ENCODE measurements around the gene SAFB.

SAFB gene

GRCh38 chr19:5623397-5624017 lies 624 bp downstream of the SAFB start:
- DNase-seq (ENCODE audit: insufficient read length, low spot score) (no peak), FAIRE-seq (no peak)
- no peak for TF ChIP-seq TAF1 (IDR thresholded peaks at IDR 0.05; ENCODE audit: low read depth, low read length)
- TF ChIP-seq POU2F2 (IDR thresholded peaks at IDR 0.05; ENCODE audit: low read depth, low read length): no peak
- no peak for TF ChIP-seq POLR2AphosphoS5 (IDR thresholded peaks at IDR 0.05; ENCODE audit: low read depth, low read length)
- TF ChIP-seq SPI1 (IDR thresholded peaks at IDR 0.05; ENCODE audit: low read depth, low read length): no peak
- no peak for TF ChIP-seq POLR2A (IDR thresholded peaks at IDR 0.05; ENCODE audit: low read depth, low read length)
- TF ChIP-seq PAX5 (IDR thresholded peaks at IDR 0.05; ENCODE audit: insufficient read depth, low read length, severe bottlenecking): no peak

- TF ChIP-seq PAX5 (IDR thresholded peaks at IDR 0.05; ENCODE audit: insufficient read depth, low read length, severe bottlenecking) (no peak), POLR2AphosphoS5 (IDR thresholded peaks at IDR 0.05; ENCODE audit: low read depth, low read length) (no peak), SPI1 (IDR thresholded peaks at IDR 0.05; ENCODE audit: low read depth, low read length) (no peak), POU2F2 (IDR thresholded peaks at IDR 0.05; ENCODE audit: low read depth, low read length) (no peak), TAF1 (IDR thresholded peaks at IDR 0.05; ENCODE audit: low read depth, low read length) (no peak), POLR2A (IDR thresholded peaks at IDR 0.05; ENCODE audit: low read depth, low read length) (no peak)
- FAIRE-seq: no peak
- no peak for DNase-seq (ENCODE audit: insufficient read length, low spot score)
Measured at GRCh38 chr19:5624018-5624663, 1.3 kb downstream of the SAFB start.

GRCh38 chr19:5624741-5625278 lies 1.9 kb downstream of the SAFB start:
- FAIRE-seq: no peak
- DNase-seq (ENCODE audit: insufficient read length, low spot score): no peak
- TF ChIP-seq POU2F2 (IDR thresholded peaks at IDR 0.05; ENCODE audit: low read depth, low read length) (no peak), POLR2AphosphoS5 (IDR thresholded peaks at IDR 0.05; ENCODE audit: low read depth, low read length) (no peak), TAF1 (IDR thresholded peaks at IDR 0.05; ENCODE audit: low read depth, low read length) (no peak), SPI1 (IDR thresholded peaks at IDR 0.05; ENCODE audit: low read depth, low read length) (no peak), POLR2A (IDR thresholded peaks at IDR 0.05; ENCODE audit: low read depth, low read length) (no peak), PAX5 (IDR thresholded peaks at IDR 0.05; ENCODE audit: insufficient read depth, low read length, severe bottlenecking) (no peak)

GRCh38 chr19:5625641-5626040 lies 2.8 kb downstream of the SAFB start:
- FAIRE-seq (no peak), DNase-seq (ENCODE audit: insufficient read length, low spot score) (no peak)
- TF ChIP-seq POLR2AphosphoS5 (IDR thresholded peaks at IDR 0.05; ENCODE audit: low read depth, low read length) (no peak; the same call in 1 of the 2 replicates), POU2F2 (IDR thresholded peaks at IDR 0.05; ENCODE audit: low read depth, low read length) (no peak), SPI1 (IDR thresholded peaks at IDR 0.05; ENCODE audit: low read depth, low read length) (no peak)

- DNase-seq (ENCODE audit: insufficient read length, low spot score) (peak; percentile 35), FAIRE-seq (peak; percentile 93)
- TF ChIP-seq POLR2AphosphoS5 (IDR thresholded peaks at IDR 0.05; ENCODE audit: low read depth, low read length): no peak; the same call in 1 of the 2 replicates
- TF ChIP-seq SPI1 (IDR thresholded peaks at IDR 0.05; ENCODE audit: low read depth, low read length): peak; percentile 60
Measured at GRCh38 chr19:5627395-5627904, 4.6 kb downstream of the SAFB start.

- no peak for TF ChIP-seq SPI1 (IDR thresholded peaks at IDR 0.05; ENCODE audit: low read depth, low read length)
- no peak for TF ChIP-seq TAF1 (IDR thresholded peaks at IDR 0.05; ENCODE audit: low read depth, low read length)
- no peak for TF ChIP-seq PAX5 (IDR thresholded peaks at IDR 0.05; ENCODE audit: insufficient read depth, low read length, severe bottlenecking)
- TF ChIP-seq POU2F2 (IDR thresholded peaks at IDR 0.05; ENCODE audit: low read depth, low read length): no peak
- no peak for TF ChIP-seq POLR2AphosphoS5 (IDR thresholded peaks at IDR 0.05; ENCODE audit: low read depth, low read length)
- no peak for TF ChIP-seq POLR2A (IDR thresholded peaks at IDR 0.05; ENCODE audit: low read depth, low read length)
- DNase-seq (ENCODE audit: insufficient read length, low spot score) (no peak), FAIRE-seq (peak; percentile 16)
Measured at GRCh38 chr19:5628461-5628860, 5.6 kb downstream of the SAFB start.

GRCh38 chr19:5628919-5629481 lies 6.1 kb downstream of the SAFB start:
- DNase-seq (ENCODE audit: insufficient read length, low spot score): no peak
- FAIRE-seq: no peak
- TF ChIP-seq SPI1 (IDR thresholded peaks at IDR 0.05; ENCODE audit: low read depth, low read length): peak; percentile 35; the same call in 1 of the 2 replicates
- TF ChIP-seq POU2F2 (IDR thresholded peaks at IDR 0.05; ENCODE audit: low read depth, low read length): no peak

- FAIRE-seq (no peak), DNase-seq (ENCODE audit: insufficient read length, low spot score) (no peak)
- TF ChIP-seq POLR2A (IDR thresholded peaks at IDR 0.05; ENCODE audit: low read depth, low read length) (no peak), POLR2AphosphoS5 (IDR thresholded peaks at IDR 0.05; ENCODE audit: low read depth, low read length) (no peak), TAF1 (IDR thresholded peaks at IDR 0.05; ENCODE audit: low read depth, low read length) (no peak), PAX5 (IDR thresholded peaks at IDR 0.05; ENCODE audit: insufficient read depth, low read length, severe bottlenecking) (no peak), POU2F2 (IDR thresholded peaks at IDR 0.05; ENCODE audit: low read depth, low read length) (no peak), SPI1 (IDR thresholded peaks at IDR 0.05; ENCODE audit: low read depth, low read length) (no peak)
Measured at GRCh38 chr19:5631567-5632240, 8.8 kb downstream of the SAFB start.

- no peak for DNase-seq (ENCODE audit: insufficient read length, low spot score)
- TF ChIP-seq TAF1 (IDR thresholded peaks at IDR 0.05; ENCODE audit: low read depth, low read length) (no peak), POU2F2 (IDR thresholded peaks at IDR 0.05; ENCODE audit: low read depth, low read length) (no peak), SPI1 (IDR thresholded peaks at IDR 0.05; ENCODE audit: low read depth, low read length) (no peak), POLR2AphosphoS5 (IDR thresholded peaks at IDR 0.05; ENCODE audit: low read depth, low read length) (no peak), PAX5 (IDR thresholded peaks at IDR 0.05; ENCODE audit: insufficient read depth, low read length, severe bottlenecking) (no peak)
- no peak for FAIRE-seq
Measured at GRCh38 chr19:5632241-5632612, 9.3 kb downstream of the SAFB start.

All from GM12891 (cell line).